Fibroblast of lung (primary cell): ENCODE measurements around the gene CDC6. TPM values are rescaled to one million over a fixed set of nuclear protein-coding genes. Genes with fewer than 3 reads are reported as not detected.

Experiments used
- DNase-seq, 2 donors: peaks; one replicate each; pipeline versions ENCODE4 v3.0.0 to v3.0.0-alpha.2; 2010; ENCODE audit warnings: low read depth in 2 of 2
- H2AFZ ChIP-seq: 2 replicates; pipeline ENCODE4 v1.5.1; 2012; ENCODE audit warnings: low read length, control low read depth, inconsistent platforms
- H3K27ac ChIP-seq: 2 replicates; pipeline ENCODE4 v1.5.1; 2011; ENCODE audit warnings: low read length, control low read depth; ENCODE audit not compliant: insufficient read depth
- H3K27me3 ChIP-seq: 2 replicates; pipeline ENCODE4 v1.5.1; 2011; ENCODE audit warnings: mild to moderate bottlenecking, low read length; ENCODE audit not compliant: control insufficient read depth, insufficient read depth
- H3K36me3 ChIP-seq: 2 replicates; pipeline ENCODE4 v1.5.1; 2011; ENCODE audit warnings: low read length; ENCODE audit not compliant: control insufficient read depth, insufficient read depth
- H3K4me1 ChIP-seq: 2 replicates; pipeline ENCODE4 v1.5.1; 2011; ENCODE audit warnings: low read length; ENCODE audit not compliant: control insufficient read depth, insufficient read depth; ENCODE audit errors: extremely low read depth
- H3K4me2 ChIP-seq: 2 replicates; pipeline ENCODE4 v1.5.1; 2011; ENCODE audit warnings: low read length, control low read depth; ENCODE audit not compliant: insufficient read depth; ENCODE audit errors: extremely low read depth
- H3K4me3 ChIP-seq, 4 experiments: fragments of 200-600 bp in 1 of 4; sonication (generic) in 1 of 4; replicated peaks in 1 of 4; 2 replicates each; pipeline ENCODE4 v1.5.1; 2011 to 2016; ENCODE audit warnings: low read length in 4 of 4, low read depth in 3 of 4, mild to moderate bottlenecking in 3 of 4, control low read depth in 2 of 4, inconsistent platforms in 1 of 4, mixed read lengths in 1 of 4; ENCODE audit not compliant: insufficient read depth in 1 of 4; ENCODE audit errors: control extremely low read depth in 1 of 4
- H3K79me2 ChIP-seq: 2 replicates; pipeline ENCODE4 v1.5.1; 2012; ENCODE audit warnings: mild to moderate bottlenecking, low read length, inconsistent platforms; ENCODE audit not compliant: control insufficient read depth, insufficient read depth
- H3K9ac ChIP-seq: 2 replicates; pipeline ENCODE4 v1.5.1; 2011; ENCODE audit warnings: mild to moderate bottlenecking, low read length, control low read depth; ENCODE audit not compliant: insufficient read depth
- H3K9me3 ChIP-seq: 2 replicates; pipeline ENCODE4 v1.5.1; 2012; ENCODE audit warnings: low read depth, low read length; ENCODE audit not compliant: control insufficient read depth, insufficient read depth
- H4K20me1 ChIP-seq: 2 replicates; pipeline ENCODE4 v1.5.1; 2011; ENCODE audit warnings: low read length; ENCODE audit not compliant: control insufficient read depth, insufficient read depth; ENCODE audit errors: extremely low read depth
- CTCF ChIP-seq, 2 donors: IDR thresholded peaks in 1 of 2; conservative IDR thresholded peaks in 1 of 2; 1 replicate in 1 of 2; 2 replicates in 1 of 2; pipeline ENCODE4 v1.5.1; 2011 to 2012; ENCODE audit warnings: low read length in 2 of 2, control low read depth in 1 of 2, inconsistent platforms in 1 of 2, low read depth in 1 of 2, mild to moderate bottlenecking in 1 of 2
- EZH2 ChIP-seq: IDR thresholded peaks from 2 replicates; pipeline ENCODE4 v1.5.1; 2012; ENCODE audit warnings: low read length, control low read depth, mild to moderate bottlenecking; ENCODE audit errors: missing control alignments
- polyA plus RNA-seq, 2 donors: library from polyadenylated mRNA; depleted of rRNA in 1 of 2; stranded (reverse) in 1 of 2; unstranded in 1 of 2; fragments of >200 nt; gene quantifications; 2 replicates each; pipeline ENCODE4 v1.2.1, GENCODE V29; 2011 to 2012; ENCODE audit warnings: missing spikeins in 1 of 2
- total RNA-seq: library from RNA; depleted of rRNA; stranded (reverse); fragments of >200 nt; gene quantifications from 2 replicates; pipeline ENCODE4 v1.2.1, GENCODE V29; 2014

Gene CDC6
- total and polyA plus RNA-seq, 2 donors (not counting 1 experiment from before 2014, with no cell fraction given): 4.5 to 16.3 TPM

- Histone ChIP-seq H2AFZ (no peak overlapping the region), H3K9me3 (no peaks in the 10 kb centered on the region), H3K27me3 (no peaks in the 10 kb centered on the region), H4K20me1 (no peaks in the 10 kb centered on the region), H3K27ac (no peak overlapping the region), H3K4me3 (no peak overlapping the region), H3K9ac (no peak overlapping the region), H3K36me3 (peaks cover 8% of the 10 kb centered on the region), H3K79me2 (no peaks in the 10 kb centered on the region), H3K4me1 (peaks cover 3% of the 10 kb centered on the region), H3K4me2 (no peak overlapping the region)
- no peak for TF ChIP-seq CTCF (conservative IDR thresholded peaks at IDR 0.05 in 1 of 2, IDR thresholded peaks at IDR 0.05 in 1 of 2; ENCODE audit: low read depth in 1 of 2, low read length in 2 of 2)
- no peak for TF ChIP-seq EZH2
- DNase-seq: no peak
These were observed 9.3 kb upstream of the CDC6 start for GRCh38 chr17:40278414-40278813.

- Histone ChIP-seq H3K79me2 (no peaks in the 10 kb centered on the region), H3K4me3 (no peak overlapping the region), H2AFZ (no peak overlapping the region), H3K27me3 (no peaks in the 10 kb centered on the region), H3K9me3 (no peaks in the 10 kb centered on the region), H4K20me1 (no peaks in the 10 kb centered on the region), H3K9ac (no peak overlapping the region), H3K4me2 (no peak overlapping the region), H3K4me1 (peaks cover 8% of the 10 kb centered on the region), H3K27ac (no peak overlapping the region), H3K36me3 (peaks cover 8% of the 10 kb centered on the region)
- TF ChIP-seq CTCF (conservative IDR thresholded peaks at IDR 0.05 in 1 of 2, IDR thresholded peaks at IDR 0.05 in 1 of 2; ENCODE audit: low read depth in 1 of 2, low read length in 2 of 2) (no peak), EZH2 (no peak)
- DNase-seq: no peak
These were observed 8.3 kb upstream of the CDC6 start for GRCh38 chr17:40279402-40279801.

- TF ChIP-seq CTCF (conservative IDR thresholded peaks at IDR 0.05 in 1 of 2, IDR thresholded peaks at IDR 0.05 in 1 of 2; ENCODE audit: low read depth in 1 of 2, low read length in 2 of 2): no peak
- no peak for TF ChIP-seq EZH2
These were observed 6.0 kb upstream of the CDC6 start for GRCh38 chr17:40281663-40282062.

More at GRCh38 chr17:40281663-40282062, 6.0 kb upstream of the CDC6 start:
- Histone ChIP-seq H3K4me2 (no peak overlapping the region), H4K20me1 (no peaks in the 10 kb centered on the region), H3K9ac (no peak overlapping the region), H3K4me1 (peaks cover 16% of the 10 kb centered on the region), H3K27me3 (no peaks in the 10 kb centered on the region), H3K4me3 (no peak overlapping the region), H3K79me2 (no peaks in the 10 kb centered on the region), H3K27ac (no peak overlapping the region), H2AFZ (no peak overlapping the region), H3K9me3 (no peaks in the 10 kb centered on the region), H3K36me3 (peaks cover 6% of the 10 kb centered on the region)
- DNase-seq: no peak
